Liver (tissue), 9 donors: ENCODE measurements around the gene ANKRA2. TPM values are rescaled to one million over a fixed set of nuclear protein-coding genes. Genes with fewer than 3 reads are reported as not detected.

Experiments
- DNase-seq: peaks from one replicate; pipeline ENCODE4 v3.0.0-alpha.2; 2017; ENCODE audit warnings: low spot score
- H3K27ac ChIP-seq, 2 donors: one replicate each; pipeline ENCODE4 v1.7.0; 2013; ENCODE audit warnings: inconsistent platforms in 2 of 2, low read length in 2 of 2, control low read depth in 1 of 2, low read depth in 1 of 2, mild to moderate bottlenecking in 1 of 2
- H3K27me3 ChIP-seq, 4 donors: one replicate each; pipeline versions ENCODE4 v1.6.1 to v1.7.0; 2013; ENCODE audit warnings: low read length in 3 of 4, inconsistent platforms in 1 of 4, mild to moderate bottlenecking in 1 of 4, moderate library complexity in 1 of 4; ENCODE audit not compliant: control insufficient read depth in 4 of 4, insufficient read depth in 4 of 4
- H3K36me3 ChIP-seq, 4 donors: one replicate each; pipeline versions ENCODE4 v1.6.1 to v1.7.0; 2013; ENCODE audit warnings: low read length in 3 of 4, mild to moderate bottlenecking in 3 of 4, low read depth in 1 of 4, moderate library complexity in 1 of 4; ENCODE audit not compliant: control insufficient read depth in 4 of 4, insufficient read depth in 3 of 4
- H3K4me1 ChIP-seq, 4 donors: one replicate each; pipeline versions ENCODE4 v1.6.1 to v1.7.0; 2013; ENCODE audit warnings: low read length in 3 of 4, mild to moderate bottlenecking in 3 of 4, moderate library complexity in 1 of 4; ENCODE audit not compliant: control insufficient read depth in 4 of 4, insufficient read depth in 4 of 4
- H3K4me3 ChIP-seq, 3 donors: one replicate each; pipeline versions ENCODE4 v1.6.1 to v1.7.0; 2013; ENCODE audit warnings: low read length in 3 of 3, control low read depth in 1 of 3, low read depth in 1 of 3, mild to moderate bottlenecking in 1 of 3
- H3K9ac ChIP-seq, 2 donors: one replicate each; pipeline ENCODE4 v1.7.0; 2013; ENCODE audit warnings: low read length in 2 of 2, mild to moderate bottlenecking in 2 of 2, moderate library complexity in 2 of 2, control low read depth in 1 of 2, low read depth in 1 of 2
- H3K9me3 ChIP-seq, 4 donors: one replicate each; pipeline versions ENCODE4 v1.6.1 to v1.7.0; 2013; ENCODE audit warnings: low read length in 3 of 4; ENCODE audit not compliant: control insufficient read depth in 4 of 4
- EGR1 ChIP-seq, 2 donors: IDR thresholded peaks; 2 replicates each; pipeline ENCODE4 v1.6.1; 2016 to 2018; ENCODE audit warnings: antibody characterized with exemption in 2 of 2, low read depth in 2 of 2
- FOXA1 ChIP-seq: IDR thresholded peaks from 2 replicates; pipeline ENCODE4 v1.6.1; 2016; ENCODE audit warnings: antibody characterized with exemption
- FOXA2 ChIP-seq: IDR thresholded peaks from 2 replicates; pipeline ENCODE4 v1.6.1; 2016; ENCODE audit warnings: antibody characterized with exemption
- GABPA ChIP-seq, 2 donors: IDR thresholded peaks in 1 of 2; conservative IDR thresholded peaks in 1 of 2; 2 replicates each; pipeline ENCODE4 v1.6.1; 2016; ENCODE audit warnings: antibody characterized with exemption in 2 of 2, mild to moderate bottlenecking in 1 of 2, moderate library complexity in 1 of 2
- HNF4A ChIP-seq, 2 donors: conservative IDR thresholded peaks; 2 replicates each; pipeline ENCODE4 v1.6.1; 2016; ENCODE audit warnings: antibody characterized with exemption in 2 of 2, mild to moderate bottlenecking in 2 of 2
- HNF4G ChIP-seq: IDR thresholded peaks from 2 replicates; pipeline ENCODE4 v1.6.1; 2016; ENCODE audit warnings: antibody characterized with exemption
- JUND ChIP-seq, 2 donors: IDR thresholded peaks; 2 replicates each; pipeline ENCODE4 v1.6.1; 2016; ENCODE audit warnings: antibody characterized with exemption in 2 of 2
- RAD21 ChIP-seq, 2 donors: IDR thresholded peaks; 2 replicates each; pipeline ENCODE4 v1.6.1; 2016; ENCODE audit warnings: antibody characterized with exemption in 2 of 2, mild to moderate bottlenecking in 2 of 2
- RXRA ChIP-seq, 2 donors: IDR thresholded peaks; 2 replicates each; pipeline ENCODE4 v1.6.1; 2017 to 2018; ENCODE audit warnings: antibody characterized with exemption in 2 of 2, mild to moderate bottlenecking in 1 of 2
- SP1 ChIP-seq: IDR thresholded peaks from 2 replicates; pipeline ENCODE4 v1.6.1; 2018; ENCODE audit warnings: antibody characterized with exemption, mild to moderate bottlenecking
- TAF1 ChIP-seq: conservative IDR thresholded peaks from 2 replicates; pipeline ENCODE4 v1.6.1; 2016; ENCODE audit warnings: antibody characterized with exemption, mild to moderate bottlenecking
- YY1 ChIP-seq: IDR thresholded peaks from 2 replicates; pipeline ENCODE4 v1.6.1; 2016; ENCODE audit warnings: antibody characterized with exemption, mild to moderate bottlenecking
- WGBS: extraction: QIAGEN DNeasy Blood & Tissue Kit; methylation state at CpG from one replicate; pipeline ENCODE4 v1.1.7; 2013; 5-methylcytosine and 5-hydroxymethylcytosine counted together
- polyA plus RNA-seq, 2 donors: library from polyadenylated mRNA; stranded (reverse) in 1 of 2; unstranded in 1 of 2; fragments of 200-250 nt in 1 of 2; fragments of >200 nt in 1 of 2; fragmentation: Nextera tagmentation in 1 of 2; extraction: Ambion mirVana in 1 of 2; gene quantifications; one replicate each; pipeline versions ENCODE4 v1.2.1 to v1.2.3, GENCODE V29; 2013 to 2015
- total RNA-seq, 2 donors: library from RNA; depleted of rRNA; stranded (reverse); fragments of >200 nt; gene quantifications; one replicate each; pipeline ENCODE4 v1.2.3, GENCODE V29; 2014
- TF ChIP-seq, protein P1 (sequence below): IDR thresholded peaks from 2 replicates; pipeline ENCODE4 v1.6.1; 2016; ENCODE audit warnings: antibody characterized with exemption
- TF ChIP-seq, protein P2 (sequence below): IDR thresholded peaks from 2 replicates; pipeline ENCODE4 v1.6.1; 2016; ENCODE audit warnings: antibody characterized with exemption
- TF ChIP-seq, protein P3 (sequence below): IDR thresholded peaks from 2 replicates; pipeline ENCODE4 v1.6.1; 2016; ENCODE audit warnings: antibody characterized with exemption, mild to moderate bottlenecking
- TF ChIP-seq, protein P4 (sequence below): fragments of 150-350 bp; IDR thresholded peaks from 2 replicates; pipeline ENCODE4 v1.5.1; 2017; ENCODE audit warnings: improper control_type of control experiment, low read depth, low read length; ENCODE audit not compliant: missing input control
- TF ChIP-seq, protein P5 (sequence below): IDR thresholded peaks from 2 replicates; pipeline ENCODE4 v1.6.1; 2016; ENCODE audit warnings: antibody characterized with exemption
- donor health status: healthy.
- donor health status: healthy.
- donor health status: healthy.
- donor health status: healthy.
- donor health status: healthy.

Gene ANKRA2
- total and polyA plus RNA-seq, 4 donors, result 5.9 to 17.0 (median 14.5) TPM

DNA sequence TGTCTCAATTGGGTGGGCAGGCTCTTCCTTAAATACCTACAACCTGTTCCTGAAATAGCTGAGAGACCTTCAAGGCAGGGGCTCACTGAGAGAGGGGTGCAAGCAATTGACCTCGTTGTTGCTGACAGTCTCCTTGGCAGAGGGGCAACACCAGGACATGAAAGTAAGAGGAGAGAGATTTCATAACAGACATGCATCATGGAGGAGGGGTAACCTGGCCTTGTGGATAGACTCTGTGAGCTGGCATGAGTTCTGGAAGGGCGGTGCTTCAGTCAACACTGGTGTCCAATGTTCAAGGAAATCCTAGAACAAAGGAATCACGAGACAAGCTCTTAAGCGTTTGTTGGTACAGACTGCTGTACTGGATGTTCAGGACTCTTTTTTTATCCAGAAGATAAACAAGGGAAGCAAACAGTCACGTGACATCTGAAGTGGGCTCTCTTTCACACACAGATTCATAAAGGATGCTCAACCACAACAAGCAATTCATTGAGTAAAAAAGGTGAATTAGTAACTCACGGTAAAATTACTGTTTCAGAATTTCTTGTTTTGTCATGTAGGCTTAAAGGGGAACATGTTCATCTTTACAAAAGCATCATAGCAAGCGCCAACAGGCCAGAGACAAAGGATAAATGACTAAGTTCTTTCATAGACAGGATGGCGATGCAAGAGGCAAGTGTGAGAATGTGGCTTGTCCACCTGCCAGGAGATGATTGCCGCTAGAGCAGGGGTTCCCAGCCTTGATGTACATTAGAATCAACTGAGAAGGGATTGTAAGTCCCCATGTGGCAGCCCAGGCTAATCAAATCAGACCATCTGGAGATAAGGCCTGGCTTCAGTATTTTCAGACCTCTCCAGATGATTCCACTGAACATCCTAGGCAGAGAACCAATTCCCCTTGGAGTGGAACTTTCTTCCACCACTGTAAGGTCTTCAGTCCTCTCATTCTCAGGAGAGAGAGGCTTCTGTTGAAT is 20.7 kb downstream of the ANKRA2 start:
- H3K27me3 ChIP-seq, result peaks cover 0 to 4% (median 0%) of the 10 kb centered on the region in 4 donors
- H3K4me1 ChIP-seq, result no peaks in the 10 kb centered on the region
- 52% methylated on average over 9 of the region's 9 CpGs for WGBS
- no peak overlapping the region for H3K9ac ChIP-seq
- no peaks in the 10 kb centered on the region for H3K9me3 ChIP-seq
- TF ChIP-seq JUND (IDR thresholded peaks at IDR 0.05) (no peak), SP1 (peak; percentile 49), FOXA2 (peak; percentile 34), RXRA (IDR thresholded peaks at IDR 0.05) (peak in 1 of 2 donors; percentile 22), HNF4A (conservative IDR thresholded peaks at IDR 0.05) (peak; percentile 36 to 64), YY1 (no peak)
- TF ChIP-seq, protein P1, sequence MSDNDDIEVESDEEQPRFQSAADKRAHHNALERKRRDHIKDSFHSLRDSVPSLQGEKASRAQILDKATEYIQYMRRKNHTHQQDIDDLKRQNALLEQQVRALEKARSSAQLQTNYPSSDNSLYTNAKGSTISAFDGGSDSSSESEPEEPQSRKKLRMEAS, result no peak
- TF ChIP-seq, protein P2, sequence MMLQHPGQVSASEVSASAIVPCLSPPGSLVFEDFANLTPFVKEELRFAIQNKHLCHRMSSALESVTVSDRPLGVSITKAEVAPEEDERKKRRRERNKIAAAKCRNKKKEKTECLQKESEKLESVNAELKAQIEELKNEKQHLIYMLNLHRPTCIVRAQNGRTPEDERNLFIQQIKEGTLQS, result no peak
- TF ChIP-seq, protein P3, sequence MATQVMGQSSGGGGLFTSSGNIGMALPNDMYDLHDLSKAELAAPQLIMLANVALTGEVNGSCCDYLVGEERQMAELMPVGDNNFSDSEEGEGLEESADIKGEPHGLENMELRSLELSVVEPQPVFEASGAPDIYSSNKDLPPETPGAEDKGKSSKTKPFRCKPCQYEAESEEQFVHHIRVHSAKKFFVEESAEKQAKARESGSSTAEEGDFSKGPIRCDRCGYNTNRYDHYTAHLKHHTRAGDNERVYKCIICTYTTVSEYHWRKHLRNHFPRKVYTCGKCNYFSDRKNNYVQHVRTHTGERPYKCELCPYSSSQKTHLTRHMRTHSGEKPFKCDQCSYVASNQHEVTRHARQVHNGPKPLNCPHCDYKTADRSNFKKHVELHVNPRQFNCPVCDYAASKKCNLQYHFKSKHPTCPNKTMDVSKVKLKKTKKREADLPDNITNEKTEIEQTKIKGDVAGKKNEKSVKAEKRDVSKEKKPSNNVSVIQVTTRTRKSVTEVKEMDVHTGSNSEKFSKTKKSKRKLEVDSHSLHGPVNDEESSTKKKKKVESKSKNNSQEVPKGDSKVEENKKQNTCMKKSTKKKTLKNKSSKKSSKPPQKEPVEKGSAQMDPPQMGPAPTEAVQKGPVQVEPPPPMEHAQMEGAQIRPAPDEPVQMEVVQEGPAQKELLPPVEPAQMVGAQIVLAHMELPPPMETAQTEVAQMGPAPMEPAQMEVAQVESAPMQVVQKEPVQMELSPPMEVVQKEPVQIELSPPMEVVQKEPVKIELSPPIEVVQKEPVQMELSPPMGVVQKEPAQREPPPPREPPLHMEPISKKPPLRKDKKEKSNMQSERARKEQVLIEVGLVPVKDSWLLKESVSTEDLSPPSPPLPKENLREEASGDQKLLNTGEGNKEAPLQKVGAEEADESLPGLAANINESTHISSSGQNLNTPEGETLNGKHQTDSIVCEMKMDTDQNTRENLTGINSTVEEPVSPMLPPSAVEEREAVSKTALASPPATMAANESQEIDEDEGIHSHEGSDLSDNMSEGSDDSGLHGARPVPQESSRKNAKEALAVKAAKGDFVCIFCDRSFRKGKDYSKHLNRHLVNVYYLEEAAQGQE, result no peak
- no peak overlapping the region for H3K27ac ChIP-seq
- no peak overlapping the region for H3K4me3 ChIP-seq
- DNase-seq, result no peak
- no peaks in the 10 kb centered on the region for H3K36me3 ChIP-seq

DNA sequence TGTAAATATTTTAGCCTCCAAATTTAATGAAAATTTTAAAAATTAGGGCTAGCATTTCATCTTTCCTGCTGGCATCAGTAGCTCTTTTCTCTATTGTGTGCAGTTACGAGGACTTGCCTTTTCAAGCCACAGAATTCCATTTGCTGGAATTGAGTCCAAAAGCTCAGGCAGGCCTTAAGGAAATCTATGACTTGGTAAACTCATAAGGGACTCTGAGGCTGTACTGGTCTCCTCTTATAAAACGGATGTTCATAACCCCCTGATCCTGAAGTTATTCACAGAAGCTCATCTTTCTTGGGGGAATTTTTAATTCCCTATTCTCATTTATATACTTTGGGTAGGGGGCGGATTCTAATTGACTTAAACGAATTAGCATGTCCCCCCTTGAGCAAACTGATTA is 23.4 kb downstream of the ANKRA2 start:
- TF ChIP-seq GABPA (IDR thresholded peaks at IDR 0.05 in 1 of 2, conservative IDR thresholded peaks at IDR 0.05 in 1 of 2) (no peak), EGR1 (IDR thresholded peaks at IDR 0.05; ENCODE audit: low read depth in 2 of 2) (no peak), RXRA (IDR thresholded peaks at IDR 0.05) (no peak), FOXA1 (no peak), JUND (IDR thresholded peaks at IDR 0.05) (no peak), HNF4G (no peak), YY1 (no peak), TAF1 (no peak), FOXA2 (no peak), HNF4A (conservative IDR thresholded peaks at IDR 0.05) (no peak), RAD21 (IDR thresholded peaks at IDR 0.05) (no peak)
- TF ChIP-seq, protein P1, result no peak
- TF ChIP-seq, protein P2, result no peak
- TF ChIP-seq, protein P4, sequence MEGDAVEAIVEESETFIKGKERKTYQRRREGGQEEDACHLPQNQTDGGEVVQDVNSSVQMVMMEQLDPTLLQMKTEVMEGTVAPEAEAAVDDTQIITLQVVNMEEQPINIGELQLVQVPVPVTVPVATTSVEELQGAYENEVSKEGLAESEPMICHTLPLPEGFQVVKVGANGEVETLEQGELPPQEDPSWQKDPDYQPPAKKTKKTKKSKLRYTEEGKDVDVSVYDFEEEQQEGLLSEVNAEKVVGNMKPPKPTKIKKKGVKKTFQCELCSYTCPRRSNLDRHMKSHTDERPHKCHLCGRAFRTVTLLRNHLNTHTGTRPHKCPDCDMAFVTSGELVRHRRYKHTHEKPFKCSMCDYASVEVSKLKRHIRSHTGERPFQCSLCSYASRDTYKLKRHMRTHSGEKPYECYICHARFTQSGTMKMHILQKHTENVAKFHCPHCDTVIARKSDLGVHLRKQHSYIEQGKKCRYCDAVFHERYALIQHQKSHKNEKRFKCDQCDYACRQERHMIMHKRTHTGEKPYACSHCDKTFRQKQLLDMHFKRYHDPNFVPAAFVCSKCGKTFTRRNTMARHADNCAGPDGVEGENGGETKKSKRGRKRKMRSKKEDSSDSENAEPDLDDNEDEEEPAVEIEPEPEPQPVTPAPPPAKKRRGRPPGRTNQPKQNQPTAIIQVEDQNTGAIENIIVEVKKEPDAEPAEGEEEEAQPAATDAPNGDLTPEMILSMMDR, result no peak
- TF ChIP-seq, protein P5, sequence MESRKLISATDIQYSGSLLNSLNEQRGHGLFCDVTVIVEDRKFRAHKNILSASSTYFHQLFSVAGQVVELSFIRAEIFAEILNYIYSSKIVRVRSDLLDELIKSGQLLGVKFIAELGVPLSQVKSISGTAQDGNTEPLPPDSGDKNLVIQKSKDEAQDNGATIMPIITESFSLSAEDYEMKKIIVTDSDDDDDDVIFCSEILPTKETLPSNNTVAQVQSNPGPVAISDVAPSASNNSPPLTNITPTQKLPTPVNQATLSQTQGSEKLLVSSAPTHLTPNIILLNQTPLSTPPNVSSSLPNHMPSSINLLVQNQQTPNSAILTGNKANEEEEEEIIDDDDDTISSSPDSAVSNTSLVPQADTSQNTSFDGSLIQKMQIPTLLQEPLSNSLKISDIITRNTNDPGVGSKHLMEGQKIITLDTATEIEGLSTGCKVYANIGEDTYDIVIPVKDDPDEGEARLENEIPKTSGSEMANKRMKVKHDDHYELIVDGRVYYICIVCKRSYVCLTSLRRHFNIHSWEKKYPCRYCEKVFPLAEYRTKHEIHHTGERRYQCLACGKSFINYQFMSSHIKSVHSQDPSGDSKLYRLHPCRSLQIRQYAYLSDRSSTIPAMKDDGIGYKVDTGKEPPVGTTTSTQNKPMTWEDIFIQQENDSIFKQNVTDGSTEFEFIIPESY, result no peak
- Histone ChIP-seq H3K27me3 (peaks cover 0 to 4% (median 0%) of the 10 kb centered on the region in 4 donors), H3K9me3 (no peaks in the 10 kb centered on the region), H3K4me3 (no peak overlapping the region), H3K9ac (no peak overlapping the region), H3K36me3 (no peaks in the 10 kb centered on the region), H3K4me1 (no peaks in the 10 kb centered on the region), H3K27ac (no peak overlapping the region)
- WGBS, result 62% methylated on average over 4 of the region's 4 CpGs
- DNase-seq, result no peak
